GM04503 (cell line): ENCODE results near the gene GALNT2.

Experiments
- DNase-seq: peaks from one replicate; pipeline ENCODE4 v3.0.0-alpha.2; 2012; ENCODE audit warnings: low read depth

GALNT2 gene

DNA sequence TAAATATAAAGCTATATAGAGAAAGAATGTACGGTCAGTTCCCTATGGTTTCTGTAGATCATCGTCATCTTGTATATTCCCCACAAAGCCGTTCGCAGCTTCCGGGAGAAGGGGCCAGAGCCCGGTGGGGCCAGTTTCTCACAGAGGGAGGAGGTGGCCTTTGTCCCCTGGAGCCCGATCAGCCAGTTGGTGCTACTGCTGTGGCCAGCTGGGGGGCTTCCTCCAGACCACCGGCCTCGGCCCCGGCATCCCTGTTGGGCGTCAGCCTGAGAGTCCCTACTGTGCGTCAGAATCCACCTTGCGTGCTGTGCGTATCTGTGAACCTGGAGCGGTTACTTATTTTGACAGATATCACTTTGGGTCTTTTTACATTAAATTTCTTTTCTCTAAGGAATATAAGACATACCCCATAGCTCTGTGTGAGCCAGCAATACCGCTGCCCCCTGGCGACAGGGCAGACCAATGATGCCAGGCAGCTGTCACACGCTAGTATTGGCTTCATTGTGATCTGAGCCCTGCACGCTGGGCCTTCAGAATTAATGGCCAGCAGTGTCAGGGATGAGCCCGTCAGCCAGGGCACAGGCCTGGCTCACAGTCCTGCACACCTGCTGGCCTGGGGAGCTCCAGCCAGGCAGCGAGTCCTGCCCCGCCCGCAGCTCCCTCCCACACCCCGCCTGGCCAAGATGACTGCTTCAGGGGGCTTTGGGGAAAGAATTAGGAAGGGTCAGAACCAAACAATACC is 213.2 kb downstream of the GALNT2 start:
- DNase-seq = no peak

DNA sequence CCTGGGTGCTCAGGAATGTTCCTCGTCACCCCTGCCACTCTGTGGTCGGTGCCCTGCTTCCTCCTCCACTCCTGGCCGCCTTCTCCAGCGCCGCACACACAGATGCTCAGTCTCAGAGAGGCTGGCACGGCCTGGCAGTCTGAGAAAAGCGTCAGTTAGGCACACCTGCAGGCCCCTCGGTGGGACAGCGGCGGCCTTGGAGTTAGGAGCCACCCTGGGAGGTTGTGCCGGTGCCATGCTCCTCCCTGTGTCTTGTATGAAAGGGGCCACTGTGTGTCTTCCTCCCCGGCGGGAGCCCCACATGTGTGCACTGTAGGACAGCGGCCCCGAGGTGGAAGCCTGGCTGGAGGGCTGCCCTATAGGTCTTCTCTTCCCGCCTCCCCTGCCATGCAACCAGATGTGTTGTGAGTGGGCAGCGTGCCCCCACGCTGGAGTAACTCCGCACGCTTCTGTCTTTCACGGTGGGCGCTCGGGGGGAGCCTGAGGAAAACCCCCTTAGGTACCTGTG is 213.9 kb downstream of the GALNT2 start:
- no peak for DNase-seq

GRCh38 chr1:230281556-230281955 is 214.5 kb downstream of the GALNT2 start:
- DNase-seq = no peak

DNA sequence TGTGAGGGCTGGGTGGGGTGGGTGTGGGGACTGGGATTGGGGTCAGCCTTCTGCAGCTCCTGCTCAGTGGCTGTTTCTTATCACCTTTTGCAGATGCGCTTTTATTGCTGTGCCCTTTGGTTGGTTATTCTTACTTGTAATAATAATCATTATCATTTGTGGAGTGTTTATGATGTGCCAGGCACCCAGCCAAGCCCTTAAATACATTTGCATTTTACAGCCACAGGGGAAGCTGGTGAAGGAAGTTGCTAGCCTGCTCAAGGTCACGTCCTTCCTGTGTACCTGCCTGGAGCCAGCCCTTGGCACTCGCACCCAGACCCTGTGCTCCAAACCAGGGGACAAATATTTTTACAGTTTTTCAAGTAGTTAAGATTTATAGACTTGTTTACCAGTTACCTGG is 215.1 kb downstream of the GALNT2 start:
- DNase-seq = no peak

- no peak for DNase-seq
Measured at GRCh38 chr1:230283678-230284077, 216.6 kb downstream of the GALNT2 start.

- no peak for DNase-seq
Measured at GRCh38 chr1:230284891-230285290, 217.9 kb downstream of the GALNT2 start.

DNA sequence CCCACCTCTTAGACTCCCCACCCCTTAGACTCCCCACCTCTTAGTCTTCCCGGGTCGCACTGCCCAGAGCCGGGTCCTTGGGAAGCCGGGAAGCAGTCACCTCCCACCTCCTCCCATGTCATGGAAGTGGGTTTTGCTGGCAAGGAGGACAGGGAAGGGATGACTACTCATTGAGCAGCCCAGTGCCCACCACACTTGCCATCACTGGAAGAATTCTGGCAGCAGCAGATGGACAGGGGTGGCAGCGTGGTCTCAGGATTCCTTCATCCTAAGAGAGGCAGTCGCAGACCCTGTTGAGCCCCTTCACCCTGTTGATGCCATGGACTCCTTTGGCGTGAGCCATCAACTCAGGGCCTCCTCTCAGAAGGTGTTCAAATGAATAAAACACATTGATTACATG is 218.3 kb downstream of the GALNT2 start:
- no peak for DNase-seq

DNA sequence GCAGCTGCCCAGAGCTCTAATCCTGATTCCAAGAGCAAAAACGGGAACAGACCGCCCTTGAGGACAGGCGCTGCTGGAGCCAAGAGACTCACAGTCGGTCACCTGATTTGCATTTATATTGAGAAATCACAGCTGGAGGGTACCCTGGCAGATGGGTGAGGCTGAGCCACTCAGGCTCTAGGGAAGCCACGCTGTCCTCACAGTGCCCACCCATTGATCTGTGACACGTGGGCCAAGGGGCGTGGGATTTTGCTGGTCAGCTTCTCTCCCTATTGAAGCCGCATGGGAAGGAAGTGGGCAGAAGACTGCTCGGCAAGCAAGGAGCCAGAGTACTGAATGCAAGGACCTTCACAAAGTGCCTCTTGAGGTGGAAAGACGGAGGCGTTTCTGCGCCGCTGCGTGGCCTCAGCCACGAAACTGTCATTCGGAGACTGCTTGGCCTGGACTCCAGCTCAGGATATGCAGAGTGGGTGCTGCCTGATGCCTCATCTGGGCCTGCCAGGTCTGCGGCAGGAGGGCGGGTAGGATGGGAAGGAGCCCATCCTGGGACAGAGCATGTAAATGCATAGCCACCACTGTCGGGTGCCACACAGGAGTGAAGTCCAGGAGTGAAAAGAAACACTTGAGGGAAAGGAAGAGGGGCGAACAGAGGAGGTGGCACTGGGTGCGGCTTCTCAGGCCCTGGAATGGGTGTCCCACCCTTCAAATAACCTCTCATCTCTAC is 219.3 kb downstream of the GALNT2 start:
- DNase-seq = no peak

DNA sequence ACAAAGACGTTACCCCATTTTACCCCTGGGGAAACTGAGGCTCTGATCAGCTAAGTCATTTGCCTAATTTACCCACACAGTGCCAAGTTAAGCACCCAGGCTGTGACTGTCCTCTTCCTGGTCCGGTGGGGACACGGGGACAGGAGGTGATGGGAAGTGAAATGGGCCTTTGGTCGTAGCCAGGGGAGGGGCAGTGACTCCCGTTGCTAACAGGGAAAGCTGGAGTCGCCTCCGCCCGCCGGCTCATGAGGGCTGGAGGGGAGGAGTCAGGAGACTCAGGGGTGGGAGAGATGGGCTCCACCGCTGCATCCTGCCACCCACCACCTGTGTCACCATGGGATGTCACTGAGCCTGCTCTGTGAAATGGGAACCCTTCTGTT is 219.8 kb downstream of the GALNT2 start:
- DNase-seq = no peak

DNA sequence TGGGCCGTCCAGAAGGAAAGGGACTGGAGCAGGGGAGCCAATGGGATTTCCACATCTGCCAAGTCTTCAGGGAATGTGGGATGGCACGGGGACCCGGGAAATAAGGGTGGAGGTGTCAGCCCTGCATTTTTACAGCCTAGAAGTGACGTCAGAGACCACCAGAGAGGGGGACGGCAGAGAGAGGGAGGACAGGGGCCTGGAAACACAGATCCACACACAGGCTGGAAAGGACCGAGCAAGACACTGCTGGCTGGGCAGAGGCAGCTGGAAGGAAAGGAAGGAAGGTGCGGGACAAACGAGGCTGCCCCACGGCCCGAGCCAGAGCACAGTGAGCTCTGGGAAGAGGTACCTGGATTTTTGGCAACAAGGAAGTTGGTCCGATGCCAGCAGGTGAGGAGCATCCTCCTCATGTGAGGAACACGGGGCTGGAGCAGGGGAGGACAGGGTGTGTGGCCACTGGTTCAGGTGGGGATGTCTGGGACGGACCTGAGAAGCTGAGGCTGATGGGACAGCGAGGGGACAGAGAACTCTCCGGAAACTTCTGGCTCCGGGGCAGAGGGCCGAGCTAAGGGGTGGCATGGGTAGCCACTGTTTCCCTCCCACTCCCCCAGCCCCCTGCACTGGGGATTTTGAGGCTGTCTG is 220.8 kb downstream of the GALNT2 start:
- no peak for DNase-seq

GRCh38 chr1:230288641-230289349 is 221.8 kb downstream of the GALNT2 start:
- no peak for DNase-seq

- no peak for DNase-seq
Measured at GRCh38 chr1:230289350-230289644, 222.3 kb downstream of the GALNT2 start.

DNA sequence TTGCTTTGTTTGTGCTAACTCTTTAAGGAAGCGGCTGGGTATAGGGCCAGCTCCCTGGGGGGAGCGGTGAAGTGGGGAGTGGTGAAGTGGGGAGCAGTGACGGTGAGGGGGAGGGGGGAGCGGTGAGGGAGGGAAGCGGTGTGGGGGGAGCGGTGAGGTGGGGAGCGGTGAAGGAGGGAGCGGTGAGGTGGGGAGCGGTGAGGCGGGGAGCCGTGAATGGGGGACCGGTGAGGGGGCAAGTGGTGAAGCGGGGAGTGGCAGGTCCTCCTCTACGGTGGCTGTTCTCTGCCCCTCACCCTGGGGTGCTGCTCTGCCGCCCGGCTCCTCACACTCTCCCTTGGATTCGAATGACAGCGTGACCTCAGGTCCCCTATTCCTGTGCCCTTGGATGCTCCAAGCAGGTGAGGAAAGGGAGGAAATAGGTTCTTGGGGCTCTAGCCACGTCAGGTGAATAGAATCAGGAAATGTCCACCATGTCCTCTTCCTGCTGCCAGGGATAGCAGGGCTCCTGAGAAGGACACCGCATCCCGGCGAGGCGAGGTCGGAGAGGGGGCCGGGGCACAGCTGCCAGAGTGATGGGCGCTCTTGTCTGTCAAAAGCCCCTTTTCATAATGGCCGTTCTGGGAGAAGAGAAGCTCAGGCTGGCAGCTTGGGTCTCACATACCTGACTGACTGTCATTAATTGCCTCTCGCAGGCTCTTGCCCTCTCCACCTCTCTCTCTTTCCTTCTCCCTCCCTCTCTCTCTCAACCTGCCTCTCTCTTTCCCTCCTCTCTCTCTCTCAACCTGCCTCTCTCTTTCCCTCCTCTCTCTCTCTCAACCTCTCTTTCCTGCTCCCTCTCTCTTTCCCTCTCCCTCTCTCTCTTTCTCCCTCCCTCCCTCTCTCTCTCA is 224.9 kb downstream of the GALNT2 start:
- no peak for DNase-seq

DNA sequence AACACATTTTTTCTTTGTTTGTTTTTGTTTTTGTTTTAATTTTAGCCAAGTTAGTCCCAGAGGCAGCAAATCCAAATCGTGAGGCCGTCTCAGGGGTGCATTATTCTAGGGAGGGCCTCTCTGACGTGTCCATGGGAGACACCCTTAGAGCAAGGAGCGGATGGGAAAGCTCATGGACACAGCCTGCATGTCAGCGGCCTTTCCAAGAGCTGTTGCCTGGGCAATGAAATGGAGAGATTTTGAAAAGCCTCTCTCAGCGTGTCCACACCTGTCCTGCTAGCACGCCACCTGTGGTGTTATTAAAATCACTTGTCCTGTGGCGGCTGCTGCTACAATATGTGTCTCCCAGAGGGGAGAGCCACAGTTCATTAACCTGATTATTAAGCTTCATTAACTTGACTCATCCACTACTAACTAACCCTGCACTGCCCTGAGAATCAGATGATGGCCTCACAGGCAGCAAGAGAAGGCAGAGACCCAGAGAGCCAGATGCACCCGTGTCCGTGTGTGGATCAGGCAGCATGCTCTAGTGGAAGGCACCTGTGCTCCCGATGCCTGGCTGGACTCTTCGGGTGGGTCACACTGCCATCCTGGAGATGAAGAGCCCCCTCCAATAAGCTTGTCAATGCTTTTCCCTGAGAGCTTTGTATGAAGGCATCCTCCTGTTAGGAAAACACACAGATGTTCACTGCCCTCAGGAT is 225.8 kb downstream of the GALNT2 start:
- DNase-seq = no peak

DNA sequence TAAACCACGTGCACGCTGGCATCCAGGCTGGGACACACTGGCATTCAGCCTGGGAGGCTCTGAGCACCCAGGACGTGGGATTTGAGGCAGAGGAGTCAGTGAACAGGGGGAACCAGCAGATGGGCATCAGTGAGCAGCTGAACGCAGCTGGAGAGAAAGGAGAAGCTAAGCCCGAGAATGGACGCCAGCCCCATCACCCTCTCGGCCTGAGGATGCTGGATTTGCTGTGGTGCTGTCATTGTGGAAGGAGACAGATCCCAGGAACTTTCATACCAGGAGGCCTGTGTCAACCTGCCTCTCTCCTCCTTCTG is 226.3 kb downstream of the GALNT2 start:
- no peak for DNase-seq

- DNase-seq = no peak
Measured at GRCh38 chr1:230295367-230295766, 228.3 kb downstream of the GALNT2 start.

DNA sequence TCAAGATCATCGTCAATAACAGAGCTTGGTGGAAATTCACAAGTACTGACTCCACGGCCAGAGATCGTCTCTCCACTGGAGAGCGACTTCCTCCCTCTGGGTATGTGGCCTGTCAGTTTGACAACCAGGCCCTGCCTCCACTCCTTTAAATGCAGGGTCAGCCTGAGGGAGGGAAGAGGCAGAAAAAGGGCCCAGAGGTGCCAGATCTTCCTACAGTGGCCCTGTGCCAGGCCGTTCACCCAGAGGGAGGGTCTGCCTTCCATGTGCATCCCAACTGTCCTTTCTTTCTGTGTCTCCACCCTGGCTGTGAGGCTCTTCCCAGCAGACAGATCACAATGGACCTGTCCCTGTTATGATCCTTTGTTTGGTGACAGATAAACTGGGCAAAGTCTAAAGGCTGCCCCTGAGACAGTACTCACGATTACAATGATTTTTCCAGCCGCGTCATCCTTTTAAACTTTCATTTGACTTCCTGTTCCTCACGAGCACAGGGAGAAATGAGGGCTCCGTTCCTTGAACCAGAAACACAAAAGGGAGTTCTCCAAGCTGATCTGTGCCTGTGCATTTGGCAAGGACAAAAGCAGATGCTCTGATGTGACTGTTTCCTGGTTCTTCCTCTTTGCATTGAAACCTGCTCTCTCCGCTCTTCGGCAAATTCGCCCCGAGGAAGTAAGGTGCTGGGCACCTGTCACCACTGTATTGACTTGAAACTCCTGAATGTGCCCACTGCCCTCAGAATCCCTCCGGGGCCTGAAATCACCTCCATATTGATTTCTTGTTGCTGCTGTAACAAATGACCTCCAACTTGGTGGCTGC is 232.4 kb downstream of the GALNT2 start:
- DNase-seq = no peak

GRCh38 chr1:230300322-230301301 is 233.6 kb downstream of the GALNT2 start:
- DNase-seq = no peak

- no peak for DNase-seq
Measured at GRCh38 chr1:230301322-230301721, 234.3 kb downstream of the GALNT2 start.
